Measurements from ENCODE around the gene ZNF358.

DNA sequence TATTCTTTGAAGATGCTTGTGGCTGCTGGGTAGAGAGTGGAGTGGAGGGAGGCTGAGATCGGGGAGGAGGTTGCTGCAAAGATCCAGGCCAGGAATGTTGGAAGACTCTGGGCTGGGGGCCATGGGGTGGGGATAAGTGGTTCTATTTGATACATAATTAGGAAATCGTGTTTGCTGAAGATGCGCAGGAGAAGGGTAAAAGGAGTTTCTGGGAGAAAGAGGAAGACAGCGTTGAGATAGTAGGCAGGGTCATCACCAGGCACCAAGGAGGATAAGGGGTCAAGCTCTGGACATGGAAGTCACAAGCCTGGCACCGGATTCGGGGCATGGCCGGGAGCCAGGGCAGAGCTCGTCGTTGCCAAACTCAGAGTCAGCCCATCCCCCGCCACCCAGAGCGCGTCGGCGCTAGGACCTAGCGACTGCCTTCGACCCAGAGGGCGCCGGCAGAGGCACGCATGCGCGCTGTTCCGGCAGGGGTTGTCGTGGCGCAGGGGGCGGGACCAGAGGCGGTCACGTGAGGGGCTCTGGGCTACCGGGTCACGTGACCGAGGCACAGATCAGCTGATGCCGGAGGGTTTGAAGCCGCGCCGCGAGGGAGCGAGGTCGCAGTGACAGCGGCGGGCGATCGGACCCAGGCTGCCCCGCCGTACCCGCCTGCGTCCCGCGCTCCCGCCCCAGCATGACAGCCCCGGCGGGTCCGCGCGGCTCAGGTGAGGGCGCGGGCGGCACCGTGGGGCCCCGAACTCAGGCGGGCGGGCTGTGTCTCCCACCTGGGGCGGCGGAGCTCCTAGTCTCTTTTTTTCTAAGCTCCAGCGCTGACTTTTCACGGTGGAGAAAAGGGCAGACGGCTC lies 6.4 kb downstream of the ZNF358 start, which contains the start of gene MCOLN1:
- TF ChIP-seq, protein P1, sequence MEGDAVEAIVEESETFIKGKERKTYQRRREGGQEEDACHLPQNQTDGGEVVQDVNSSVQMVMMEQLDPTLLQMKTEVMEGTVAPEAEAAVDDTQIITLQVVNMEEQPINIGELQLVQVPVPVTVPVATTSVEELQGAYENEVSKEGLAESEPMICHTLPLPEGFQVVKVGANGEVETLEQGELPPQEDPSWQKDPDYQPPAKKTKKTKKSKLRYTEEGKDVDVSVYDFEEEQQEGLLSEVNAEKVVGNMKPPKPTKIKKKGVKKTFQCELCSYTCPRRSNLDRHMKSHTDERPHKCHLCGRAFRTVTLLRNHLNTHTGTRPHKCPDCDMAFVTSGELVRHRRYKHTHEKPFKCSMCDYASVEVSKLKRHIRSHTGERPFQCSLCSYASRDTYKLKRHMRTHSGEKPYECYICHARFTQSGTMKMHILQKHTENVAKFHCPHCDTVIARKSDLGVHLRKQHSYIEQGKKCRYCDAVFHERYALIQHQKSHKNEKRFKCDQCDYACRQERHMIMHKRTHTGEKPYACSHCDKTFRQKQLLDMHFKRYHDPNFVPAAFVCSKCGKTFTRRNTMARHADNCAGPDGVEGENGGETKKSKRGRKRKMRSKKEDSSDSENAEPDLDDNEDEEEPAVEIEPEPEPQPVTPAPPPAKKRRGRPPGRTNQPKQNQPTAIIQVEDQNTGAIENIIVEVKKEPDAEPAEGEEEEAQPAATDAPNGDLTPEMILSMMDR (IDR thresholded peaks at IDR 0.05; ENCODE audit: insufficient read depth, low read length, poor library complexity, severe bottlenecking), result no peak
- no peak for TF ChIP-seq EZH2phosphoT487 (conservative IDR thresholded peaks at IDR 0.05; ENCODE audit: low read length)

Measured in SU-DHL-6 (cell line).